GM12878 (cell line): Measurements from ENCODE around the gene MGRN1. TPM values are rescaled to one million over a fixed set of nuclear protein-coding genes. Genes with fewer than 3 reads are reported as not detected.
A peak's percentile ranks its signal among the peaks of the same experiment; 100 is the strongest.

Source experiments
- ATAC-seq: fragments of 200-7000 bp; cut with Tn5 transposase; 3 replicates; pipeline ENCODE4 v1.9.1; 2020; ENCODE audit warnings: mild to moderate bottlenecking, moderate library complexity
- BruUV-seq: library from RNA; stranded (reverse); fragments of 400-500 nt; replicated peaks from 2 replicates; lab custom pipeline; 2021; lab: Mats Ljungman, UMichigan
- CTCF ChIA-PET: fragments of 300-600 bp; sonication (Branson Sonifier 250); formaldehyde crosslinking; extraction: SDS; loops from one replicate; lab custom pipeline; 2021; ENCODE audit warnings: inconsistent platforms; lab: Yijun Ruan, JAX
- POLR2A ChIA-PET: fragments of 350-600 bp; formaldehyde crosslinking; extraction: SDS; loops from one replicate; lab custom pipeline; 2021; ENCODE audit warnings: inconsistent platforms; lab: Charles Lee
- RAD21 ChIA-PET: fragments of 300-600 bp; sonication (Branson Sonifier 250); formaldehyde crosslinking; loops from one replicate; lab custom pipeline; 2023; ENCODE audit warnings: antibody characterized with exemption; ENCODE audit not compliant: unreplicated experiment; lab: Charles Lee
- SMC1A ChIA-PET: fragments of 300-600 bp; sonication (Branson Sonifier 250); formaldehyde crosslinking; loops from one replicate; lab custom pipeline; 2023; ENCODE audit not compliant: unreplicated experiment, uncharacterized antibody; lab: Charles Lee
- DNase-seq: peaks from one replicate; pipeline ENCODE4 v3.0.0-alpha.2; 2011; ENCODE audit warnings: low read depth, low spot score
- FAIRE-seq: peaks from 3 replicates; lab custom pipeline; 2011; peaks lifted over from hg19 to GRCh38; lab: Jason Lieb, UNC
- H2AFZ ChIP-seq: 2 replicates; pipeline ENCODE4 v1.6.0; 2011; ENCODE audit warnings: low read depth, low read length, control low read depth; ENCODE audit not compliant: control insufficient read depth
- H3K27ac ChIP-seq: 2 replicates; pipeline ENCODE4 v1.5.1; 2011; ENCODE audit warnings: control low read depth; ENCODE audit not compliant: control insufficient read depth, insufficient read depth
- H3K27me3 ChIP-seq, 2 experiments: replicated peaks in 1 of 2; 2 replicates each; pipeline versions ENCODE4 v1.6.0 to v1.6.1; 2011; ENCODE audit warnings: low read length in 1 of 2; ENCODE audit not compliant: control insufficient read depth in 2 of 2, insufficient read depth in 2 of 2
- H3K36me3 ChIP-seq, 2 experiments: 2 replicates each; pipeline ENCODE4 v1.5.1; 2011; ENCODE audit warnings: low read length in 1 of 2; ENCODE audit not compliant: control insufficient read depth in 2 of 2, insufficient read depth in 2 of 2
- H3K4me1 ChIP-seq: 2 replicates; pipeline ENCODE4 v1.6.1; 2011; ENCODE audit warnings: mild to moderate bottlenecking, low read length, moderate library complexity, mixed read lengths; ENCODE audit not compliant: control insufficient read depth, insufficient read depth
- H3K4me2 ChIP-seq: 2 replicates; pipeline ENCODE4 v1.6.0; 2011; ENCODE audit warnings: control low read depth; ENCODE audit not compliant: control insufficient read depth, insufficient read depth
- H3K4me3 ChIP-seq: fragments of 200-600 bp; sonication (generic); 2 replicates; pipeline ENCODE4 v1.5.1; 2016
- H3K79me2 ChIP-seq: 2 replicates; pipeline ENCODE4 v1.6.0; 2011; ENCODE audit warnings: low read length; ENCODE audit not compliant: control insufficient read depth, insufficient read depth
- H3K9ac ChIP-seq: 2 replicates; pipeline ENCODE4 v1.8.0; 2011; ENCODE audit warnings: low read length, control low read depth, mixed read lengths; ENCODE audit not compliant: control insufficient read depth, insufficient read depth
- H3K9me3 ChIP-seq: replicated peaks from 3 replicates; pipeline ENCODE4 v1.5.1; 2011; ENCODE audit warnings: mild to moderate bottlenecking, low read length; ENCODE audit not compliant: control insufficient read depth, insufficient read depth
- H4K20me1 ChIP-seq: 2 replicates; pipeline ENCODE4 v1.6.0; 2011; ENCODE audit not compliant: control insufficient read depth, insufficient read depth
- BHLHE40 ChIP-seq, 2 experiments: fragments of 450-650 bp in 1 of 2; IDR thresholded peaks; 2 replicates each; pipeline ENCODE4 v1.6.1; 2011 to 2017; ENCODE audit warnings: low read depth in 2 of 2, borderline replicate concordance in 1 of 2, improper control_type of control experiment in 1 of 2, low read length in 1 of 2, mild to moderate bottlenecking in 1 of 2
- BMI1 ChIP-seq: fragments of 450-650 bp; IDR thresholded peaks from 2 replicates; pipeline ENCODE4 v1.6.1; 2016; ENCODE audit warnings: mild to moderate bottlenecking, moderate library complexity, borderline replicate concordance
- BRCA1 ChIP-seq: IDR thresholded peaks from 2 replicates; pipeline ENCODE4 v1.6.1; 2011; ENCODE audit warnings: low read depth, low read length, improper control_type of control experiment
- EGR1 ChIP-seq, 2 experiments: IDR thresholded peaks; 1 replicate in 1 of 2; 2 replicates in 1 of 2; pipeline ENCODE4 v1.6.1; 2011 to 2012; ENCODE audit warnings: low read depth in 2 of 2, low read length in 2 of 2, borderline replicate concordance in 1 of 2, mild to moderate bottlenecking in 1 of 2, moderate library complexity in 1 of 2
- GABPA ChIP-seq: IDR thresholded peaks from 2 replicates; pipeline ENCODE4 v1.6.1; 2014; ENCODE audit warnings: antibody characterized with exemption, low read depth, mild to moderate bottlenecking, inconsistent platforms
- IKZF1 ChIP-seq: fragments of 450-650 bp; conservative IDR thresholded peaks from 2 replicates; pipeline ENCODE4 v1.6.1; 2017; ENCODE audit warnings: antibody characterized with exemption, mild to moderate bottlenecking
- POU2F2 ChIP-seq: IDR thresholded peaks from 3 replicates; pipeline ENCODE4 v1.6.1; 2011; ENCODE audit warnings: low read depth, mild to moderate bottlenecking, low read length, borderline replicate concordance
- SMARCA5 ChIP-seq: fragments of 450-650 bp; IDR thresholded peaks from 2 replicates; pipeline ENCODE4 v1.6.1; 2017; ENCODE audit warnings: mild to moderate bottlenecking
- SP1 ChIP-seq: IDR thresholded peaks from one replicate; pipeline ENCODE4 v1.6.1; 2011; ENCODE audit warnings: low read depth, low read length
- SPI1 ChIP-seq: IDR thresholded peaks from 2 replicates; pipeline ENCODE4 v1.6.1; 2011; ENCODE audit warnings: low read depth, mild to moderate bottlenecking, low read length, moderate library complexity, borderline replicate concordance; ENCODE audit not compliant: insufficient read depth
- TAF1 ChIP-seq: IDR thresholded peaks from 2 replicates; pipeline ENCODE4 v1.6.1; 2011; ENCODE audit warnings: mild to moderate bottlenecking, low read depth, low read length, borderline replicate concordance
- ZNF207 ChIP-seq: fragments of 450-650 bp; IDR thresholded peaks from 2 replicates; pipeline ENCODE4 v1.6.1; 2014; ENCODE audit warnings: antibody characterized with exemption, mild to moderate bottlenecking, borderline replicate concordance
- ZZZ3 ChIP-seq: IDR thresholded peaks from 2 replicates; pipeline ENCODE4 v1.6.1; 2011; ENCODE audit warnings: low read depth; ENCODE audit not compliant: control insufficient read depth, insufficient read length
- WGBS: methylation state at CpG from one replicate; pipeline ENCODE4 v1.1.6; 2016; ENCODE audit warnings: low lambda C conversion rate; ENCODE audit not compliant: insufficient replicate concordance, insufficient coverage; ENCODE audit errors: missing lambda C conversion rate; 5-methylcytosine and 5-hydroxymethylcytosine counted together
- in situ Hi-C: fragments of 300-500 bp; cut with MboI; formaldehyde crosslinking; loops from 9 replicates; pipeline ENCODE4 v1.14.3; 2018; ENCODE audit warnings: mixed read lengths
- intact Hi-C: fragments of 100-400 bp; cut with micrococcal nuclease; formaldehyde crosslinking; loops from one replicate; pipeline ENCODE4 v1.14.2; 2022; ENCODE audit not compliant: unreplicated experiment
- polyA plus RNA-seq, 11 experiments: library from polyadenylated mRNA; depleted of rRNA in 4 of 11; unstranded in 6 of 11; stranded (reverse) in 5 of 11; fragments of >200 nt; fragmentation: Nextera tagmentation in 4 of 11; fragmentation: Illumina TruSeq in 1 of 11; extraction: Ambion mirVana in 4 of 11; extraction: Trizol in 1 of 11; gene quantifications; 1 replicate in 1 of 11; 2 replicates in 10 of 11; pipeline versions ENCODE4 v1.2.1 to v1.2.3, GENCODE V29; 2011 to 2016; ENCODE audit warnings: inconsistent platforms in 2 of 11, missing spikeins in 2 of 11, low read depth in 1 of 11
- total RNA-seq, 4 experiments: library from RNA; depleted of rRNA in 3 of 4; stranded (reverse); fragments of >200 nt in 3 of 4; fragmentation: Illumina TruSeq in 1 of 4; extraction: Trizol in 1 of 4; gene quantifications; 2 replicates each; pipeline versions ENCODE4 v1.2.1 to v1.2.3, GENCODE V29; 2013 to 2021
- TF ChIP-seq, protein P1 (sequence below): IDR thresholded peaks from 2 replicates; pipeline ENCODE4 v1.6.1; 2011; ENCODE audit warnings: low read depth, mild to moderate bottlenecking, low read length, moderate library complexity, borderline replicate concordance; ENCODE audit errors: extremely low read depth

The MGRN1 gene
- total and polyA plus RNA-seq, 10 of the 15 experiments (the other 5 are each of a cell fraction or from before 2014, with no cell fraction given): 0.35 to 86.7 (median 14.6) TPM

DNA sequence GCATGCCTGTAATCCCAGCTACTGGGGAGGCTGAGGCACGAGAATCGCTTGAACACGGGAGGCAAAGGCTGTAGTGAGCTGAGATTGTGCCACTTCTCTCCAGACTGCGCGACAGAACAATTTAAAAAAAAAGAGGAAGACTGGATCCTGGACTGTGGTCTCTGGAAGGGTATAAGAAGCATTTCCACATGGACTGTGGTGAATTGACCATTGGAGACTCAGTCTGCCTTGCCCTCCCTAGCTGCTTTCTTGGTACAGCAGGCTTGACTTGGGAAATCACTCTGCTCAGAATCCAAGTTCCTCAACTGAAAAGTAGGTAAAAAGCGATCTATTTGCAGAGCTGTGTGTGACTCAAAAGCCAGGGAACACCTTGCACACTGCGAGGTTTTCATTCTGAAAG, 1.0 kb upstream of the MGRN1 start:
- TSS peak; percentile 91 for BruUV-seq
- Histone ChIP-seq H3K4me3 (0 out of 2 replicates have a peak overlapping the region, but pooled peaks have one; percentile 86), H3K9ac (no peak overlapping the region), H2AFZ (no peak overlapping the region; the same call in 1 of the 2 replicates), H3K79me2 (peaks cover 34% of the 10 kb centered on the region), H3K9me3 (no peaks in the 10 kb centered on the region; the same call in 2 of the 3 replicates), H3K4me1 (peaks cover 19% of the 10 kb centered on the region), H3K36me3 (0 out of 4 replicates have a peak, but pooled peaks cover 0 to 2% of the 10 kb centered on the region in 2 experiments), H3K27ac (no peak overlapping the region; the same call in 1 of the 2 replicates), H3K27me3 (no peaks in the 10 kb centered on the region), H4K20me1 (no peaks in the 10 kb centered on the region), H3K4me2 (peak overlapping the region; percentile 85)
- WGBS: 91% methylated on average over 7 of the region's 7 CpGs
- ChIA-PET POLR2A (interaction anchor here (0.5 to 2.7 kb wide), 6 partner anchors 7 to 144 kb away, joined by 3 to 25 read pairs (median 6); partner anchors contain the start of genes ANKS3 and DNAAF8), RAD21 (interaction anchor here (1.0 to 3.4 kb wide), 6 partner anchors 7 to 118 kb away, joined by 5 to 24 read pairs (median 8); partner anchors contain the start of genes ANKS3 and DNAAF8), CTCF (interaction anchor here (0.8 to 4.0 kb wide), 20 partner anchors 7 to 352 kb away, joined by 3 to 43 read pairs (median 4); partner anchors contain the start of genes CDIP1 and HMOX2), SMC1A (interaction anchor here (0.6 to 4.1 kb wide), 9 partner anchors 7 to 179 kb away, joined by 3 to 15 read pairs (median 6); partner anchors contain the start of genes ANKS3, DNAAF8 and ROGDI)
- DNase-seq: no peak
- no peak for ATAC-seq
- FAIRE-seq: no peak
- intact Hi-C loops (no loop called here), in situ Hi-C loops (no loop called here)
- no peak for TF ChIP-seq SPI1

DNA sequence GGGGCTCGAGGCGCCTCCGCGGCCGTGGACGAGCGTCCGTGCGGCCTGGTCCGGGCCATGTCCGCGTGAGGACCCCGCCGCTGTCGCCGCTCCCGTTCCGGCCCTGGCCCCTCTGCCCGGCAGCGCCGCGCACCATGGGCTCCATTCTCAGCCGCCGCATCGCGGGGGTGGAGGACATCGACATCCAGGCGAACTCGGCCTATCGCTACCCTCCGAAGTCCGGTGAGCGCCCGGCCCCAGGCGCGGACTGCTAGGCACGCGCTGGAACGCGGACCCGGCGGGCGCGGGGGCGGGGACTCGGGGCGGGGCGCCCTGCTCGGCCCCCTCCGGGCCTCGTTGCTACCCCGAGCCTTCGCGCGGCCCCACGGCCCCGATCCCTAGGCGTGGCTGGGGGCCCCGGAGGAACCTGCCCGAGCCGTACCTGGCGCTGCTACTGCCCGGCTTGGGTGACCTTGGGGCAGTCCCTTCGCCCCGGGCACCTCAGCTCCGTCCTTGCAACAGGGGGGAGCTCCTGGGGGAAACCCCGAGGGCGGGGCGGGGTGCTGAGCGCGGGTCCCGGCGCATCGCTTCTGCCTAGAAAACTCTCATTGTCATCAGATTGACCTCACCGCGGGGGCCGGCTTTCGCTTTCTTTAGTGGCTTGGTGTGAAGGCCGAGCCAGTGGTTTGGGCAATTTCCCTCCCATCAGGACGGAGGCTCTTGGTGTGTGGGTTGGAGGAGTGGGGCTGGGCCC, 367 bp downstream of the MGRN1 start:
- peak overlapping the region; percentile 86 for H3K4me3 ChIP-seq
- ChIA-PET SMC1A (interaction anchor here (0.7 to 4.1 kb wide), 6 partner anchors 8 to 120 kb away, joined by 3 to 15 read pairs (median 6); partner anchors contain the start of genes ANKS3 and DNAAF8), POLR2A (interaction anchor here (0.5 to 2.7 kb wide), 10 partner anchors 9 to 152 kb away, joined by 3 to 25 read pairs (median 4); partner anchors contain the start of genes ANKS3 and DNAAF8), RAD21 (interaction anchor here (0.6 to 3.4 kb wide), 8 partner anchors 9 to 209 kb away, joined by 3 to 24 read pairs (median 6); partner anchors contain the start of genes ANKS3 and DNAAF8), CTCF (interaction anchor here (0.7 to 4.0 kb wide), 23 partner anchors 9 to 371 kb away, joined by 3 to 43 read pairs (median 4); partner anchors contain the start of genes CDIP1, DNAAF8 and HMOX2)
- intact Hi-C loops: no loop called here
- no peaks in the 10 kb centered on the region for H3K27me3 ChIP-seq
- peaks cover 16% of the 10 kb centered on the region for H3K4me1 ChIP-seq
- peaks cover 41% of the 10 kb centered on the region for H3K79me2 ChIP-seq
- ATAC-seq (peak; percentile 83), DNase-seq (peak; percentile 48), FAIRE-seq (peak; percentile 54)
- 0 out of 4 replicates have a peak, but pooled peaks cover 0 to 2% of the 10 kb centered on the region in 2 experiments for H3K36me3 ChIP-seq
- peak overlapping the region; percentile 55 for H2AFZ ChIP-seq
- H4K20me1 ChIP-seq: no peaks in the 10 kb centered on the region
- H3K9ac ChIP-seq: peak overlapping the region; percentile 86
- H3K4me2 ChIP-seq: peak overlapping the region; percentile 93
- BruUV-seq: no TSS peak
- H3K27ac ChIP-seq: peak overlapping the region; percentile 97
- in situ Hi-C loops: no loop called here
- no peaks in the 10 kb centered on the region; the same call in 2 of the 3 replicates for H3K9me3 ChIP-seq
- WGBS: under 1% methylated on average over 40 of the region's 80 CpGs
- no peak for TF ChIP-seq BHLHE40 (IDR thresholded peaks at IDR 0.05; ENCODE audit: borderline replicate concordance in 1 of 2, low read depth in 2 of 2, low read length in 1 of 2)
- 0 out of 2 replicates have a peak, but pooled peaks have one; percentile 22 for TF ChIP-seq ZNF207
- no peak for TF ChIP-seq GABPA
- TF ChIP-seq, protein P1, sequence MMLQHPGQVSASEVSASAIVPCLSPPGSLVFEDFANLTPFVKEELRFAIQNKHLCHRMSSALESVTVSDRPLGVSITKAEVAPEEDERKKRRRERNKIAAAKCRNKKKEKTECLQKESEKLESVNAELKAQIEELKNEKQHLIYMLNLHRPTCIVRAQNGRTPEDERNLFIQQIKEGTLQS: no peak
- TF ChIP-seq IKZF1: peak; percentile 76
- TF ChIP-seq SP1: peak; percentile 26
- TF ChIP-seq BMI1: no peak
- no peak for TF ChIP-seq BRCA1
- TF ChIP-seq POU2F2: peak; percentile 72; the same call in 2 of the 3 replicates
- TF ChIP-seq TAF1: peak; percentile 49; the same call in 1 of the 2 replicates
- peak; percentile 87 for TF ChIP-seq SMARCA5
- TF ChIP-seq EGR1 (IDR thresholded peaks at IDR 0.05; ENCODE audit: borderline replicate concordance in 1 of 2, low read depth in 2 of 2, low read length in 2 of 2): peak; percentile 6 to 67; a peak in 2 of 3 replicates
- TF ChIP-seq ZZZ3: no peak
